H1 (cell line): ENCODE measurements around the gene ADAM19.

Source experiments
- TEAD4 ChIP-seq: IDR thresholded peaks from 2 replicates; pipeline ENCODE4 v1.6.1; 2012; ENCODE audit warnings: low read depth, low read length, inconsistent platforms, mixed read lengths
- TF ChIP-seq, protein P1 (sequence below), 3 experiments: IDR thresholded peaks; 1 replicate in 2 of 3; 2 replicates in 1 of 3; pipeline versions ENCODE4 v1.5.1 to v1.6.1; 2011; ENCODE audit warnings: low read length in 3 of 3, mild to moderate bottlenecking in 3 of 3, inconsistent platforms in 2 of 3, low read depth in 1 of 3, moderate library complexity in 1 of 3; ENCODE audit not compliant: insufficient read depth in 1 of 3; ENCODE audit errors: control extremely low read depth in 1 of 3

DNA sequence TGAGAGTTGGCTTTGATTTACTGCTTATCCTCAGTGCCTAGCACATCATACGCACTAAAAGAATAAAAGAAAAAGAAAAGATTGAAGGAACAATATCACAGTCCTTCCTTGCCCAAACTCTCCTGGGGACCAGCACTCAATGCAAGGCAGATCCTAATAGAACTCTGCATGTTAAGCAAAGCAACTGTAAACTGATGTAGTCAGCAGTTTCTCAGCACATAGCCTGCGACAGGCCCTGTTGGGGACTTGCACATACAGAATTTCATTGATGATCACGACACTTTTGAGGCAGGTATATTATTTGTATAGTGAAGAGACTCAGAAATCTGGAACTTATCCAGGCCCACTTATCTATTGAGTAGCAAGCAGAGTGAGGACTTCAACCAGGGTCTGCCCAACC is 100.1 kb downstream of the ADAM19 start:
- no peak for TF ChIP-seq TEAD4
- TF ChIP-seq, protein P1, sequence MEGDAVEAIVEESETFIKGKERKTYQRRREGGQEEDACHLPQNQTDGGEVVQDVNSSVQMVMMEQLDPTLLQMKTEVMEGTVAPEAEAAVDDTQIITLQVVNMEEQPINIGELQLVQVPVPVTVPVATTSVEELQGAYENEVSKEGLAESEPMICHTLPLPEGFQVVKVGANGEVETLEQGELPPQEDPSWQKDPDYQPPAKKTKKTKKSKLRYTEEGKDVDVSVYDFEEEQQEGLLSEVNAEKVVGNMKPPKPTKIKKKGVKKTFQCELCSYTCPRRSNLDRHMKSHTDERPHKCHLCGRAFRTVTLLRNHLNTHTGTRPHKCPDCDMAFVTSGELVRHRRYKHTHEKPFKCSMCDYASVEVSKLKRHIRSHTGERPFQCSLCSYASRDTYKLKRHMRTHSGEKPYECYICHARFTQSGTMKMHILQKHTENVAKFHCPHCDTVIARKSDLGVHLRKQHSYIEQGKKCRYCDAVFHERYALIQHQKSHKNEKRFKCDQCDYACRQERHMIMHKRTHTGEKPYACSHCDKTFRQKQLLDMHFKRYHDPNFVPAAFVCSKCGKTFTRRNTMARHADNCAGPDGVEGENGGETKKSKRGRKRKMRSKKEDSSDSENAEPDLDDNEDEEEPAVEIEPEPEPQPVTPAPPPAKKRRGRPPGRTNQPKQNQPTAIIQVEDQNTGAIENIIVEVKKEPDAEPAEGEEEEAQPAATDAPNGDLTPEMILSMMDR (IDR thresholded peaks at IDR 0.05; ENCODE audit: control extremely low read depth in 1 of 3, insufficient read depth in 1 of 3, low read depth in 1 of 3, low read length in 3 of 3), result no peak
